ENCODE data around the gene SPAG5.

- TF ChIP-seq SAP30 (IDR thresholded peaks at IDR 0.05; ENCODE audit: borderline replicate concordance, insufficient read depth, low read depth, low read length, poor library complexity, severe bottlenecking) (no peak), ZNF133 (CRISPR knock-in tag; IDR thresholded peaks at IDR 0.05) (no peak), ZC3H8 (IDR thresholded peaks at IDR 0.05) (no peak), ATF1 (CRISPR knock-in tag; IDR thresholded peaks at IDR 0.05) (no peak), ATF1 (tag; IDR thresholded peaks at IDR 0.05) (no peak), CTCF (IDR thresholded peaks at IDR 0.05 in 2 of 3, conservative IDR thresholded peaks at IDR 0.05 in 1 of 3; ENCODE audit: insufficient read depth in 2 of 3, low read depth in 1 of 3, low read length in 3 of 3) (no peak), ZBTB7A (IDR thresholded peaks at IDR 0.05; ENCODE audit: borderline replicate concordance, control insufficient read depth, low read depth, low read length) (no peak), CXXC5 (CRISPR knock-in tag; IDR thresholded peaks at IDR 0.05) (no peak), ZFP30 (CRISPR knock-in tag; IDR thresholded peaks at IDR 0.05; ENCODE audit: borderline replicate concordance) (no peak), CREB3 (tag; conservative IDR thresholded peaks at IDR 0.05; ENCODE audit: low read depth) (no peak), STAT5A (IDR thresholded peaks at IDR 0.05; ENCODE audit: borderline replicate concordance, low read length) (no peak), SP1 (CRISPR knock-in tag; IDR thresholded peaks at IDR 0.05) (no peak), NKRF (IDR thresholded peaks at IDR 0.05; ENCODE audit: borderline replicate concordance) (no peak), CC2D1A (IDR thresholded peaks at IDR 0.05) (no peak)
Measured at GRCh38 chr17:28641579-28641978, 42.8 kb upstream of the SPAG5 start.

Measured in K562 (cell line).